Testis (tissue), 2 donors: ENCODE data around the gene OR8B12.

Experiments
- POLR2A ChIP-seq: fragments of 450-650 bp; IDR thresholded peaks from one replicate; pipeline ENCODE4 v1.6.1; 2017; ENCODE audit warnings: antibody characterized with exemption, mild to moderate bottlenecking, moderate library complexity
- TF ChIP-seq, protein P1 (sequence below), 3 experiments: fragments of 450-650 bp in 2 of 3; fragments of 200-600 bp in 1 of 3; sonication (generic) in 1 of 3; IDR thresholded peaks; one replicate each; pipeline ENCODE4 v1.5.1; 2016 to 2019; ENCODE audit warnings: antibody characterized with exemption in 3 of 3, mild to moderate bottlenecking in 2 of 3, moderate library complexity in 1 of 3

DNA sequence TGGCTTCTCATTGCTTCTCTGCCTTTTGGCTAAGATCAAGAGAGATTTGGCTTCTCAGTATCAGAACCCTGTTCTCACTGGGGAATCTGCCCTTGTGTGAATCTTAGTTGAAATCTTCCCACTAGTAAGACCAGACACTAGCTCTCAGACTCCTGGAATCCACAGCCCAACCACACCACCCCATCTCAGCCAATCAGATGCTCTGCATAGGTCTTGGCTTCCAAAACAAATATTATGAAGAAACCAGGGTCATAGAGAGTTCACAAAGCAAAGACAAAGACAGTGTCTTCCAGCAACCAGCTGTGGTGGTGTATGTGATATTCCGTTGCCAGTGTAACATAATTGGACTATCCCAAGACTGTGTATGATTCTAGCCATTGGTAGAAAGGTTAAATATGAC lies 5.4 kb downstream of the OR8B12 start:
- TF ChIP-seq, protein P1, sequence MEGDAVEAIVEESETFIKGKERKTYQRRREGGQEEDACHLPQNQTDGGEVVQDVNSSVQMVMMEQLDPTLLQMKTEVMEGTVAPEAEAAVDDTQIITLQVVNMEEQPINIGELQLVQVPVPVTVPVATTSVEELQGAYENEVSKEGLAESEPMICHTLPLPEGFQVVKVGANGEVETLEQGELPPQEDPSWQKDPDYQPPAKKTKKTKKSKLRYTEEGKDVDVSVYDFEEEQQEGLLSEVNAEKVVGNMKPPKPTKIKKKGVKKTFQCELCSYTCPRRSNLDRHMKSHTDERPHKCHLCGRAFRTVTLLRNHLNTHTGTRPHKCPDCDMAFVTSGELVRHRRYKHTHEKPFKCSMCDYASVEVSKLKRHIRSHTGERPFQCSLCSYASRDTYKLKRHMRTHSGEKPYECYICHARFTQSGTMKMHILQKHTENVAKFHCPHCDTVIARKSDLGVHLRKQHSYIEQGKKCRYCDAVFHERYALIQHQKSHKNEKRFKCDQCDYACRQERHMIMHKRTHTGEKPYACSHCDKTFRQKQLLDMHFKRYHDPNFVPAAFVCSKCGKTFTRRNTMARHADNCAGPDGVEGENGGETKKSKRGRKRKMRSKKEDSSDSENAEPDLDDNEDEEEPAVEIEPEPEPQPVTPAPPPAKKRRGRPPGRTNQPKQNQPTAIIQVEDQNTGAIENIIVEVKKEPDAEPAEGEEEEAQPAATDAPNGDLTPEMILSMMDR (IDR thresholded peaks at IDR 0.05): no peak
- TF ChIP-seq POLR2A: no peak
